Measurements from ENCODE around the gene IFI27L2.

- TF ChIP-seq EGR1 (IDR thresholded peaks at IDR 0.05; ENCODE audit: low read depth in 2 of 2), result no peak
- TF ChIP-seq CTCF (IDR thresholded peaks at IDR 0.05; ENCODE audit: low read depth, low read length, missing input control), result no peak
- no peak for TF ChIP-seq RAD21 (IDR thresholded peaks at IDR 0.05)
These were observed 16.8 kb downstream of the IFI27L2 start for GRCh38 chr14:94112513-94113063.
